ENCODE measurements around the gene ROBO2. TPM values are rescaled to one million over a fixed set of nuclear protein-coding genes. Genes with fewer than 3 reads are reported as not detected.

ROBO2 gene
- total RNA-seq, 1 donor from 2014 or later, result 3.9 TPM

GRCh38 chr3:77376511-77376910 is 336.6 kb downstream of the ROBO2 start:
- TF ChIP-seq CTCF (IDR thresholded peaks at IDR 0.05; ENCODE audit: insufficient read depth, low read length, poor library complexity, severe bottlenecking), result no peak
- H3K4me3 ChIP-seq (ENCODE audit: low read depth, low read length), result no peak overlapping the region
- H3K27me3 ChIP-seq (ENCODE audit: control insufficient read depth, insufficient read depth, low read length), result no peaks in the 10 kb centered on the region
- H3K36me3 ChIP-seq (ENCODE audit: control insufficient read depth, insufficient read depth, low read length), result no peaks in the 10 kb centered on the region
- DNase-seq (ENCODE audit: low read depth), result no peak

- no peaks in the 10 kb centered on the region for H3K36me3 ChIP-seq (ENCODE audit: control insufficient read depth, insufficient read depth, low read length)
- H3K4me3 ChIP-seq (ENCODE audit: low read depth, low read length), result no peak overlapping the region
- H3K27me3 ChIP-seq (ENCODE audit: control insufficient read depth, insufficient read depth, low read length), result no peaks in the 10 kb centered on the region
- TF ChIP-seq CTCF (IDR thresholded peaks at IDR 0.05; ENCODE audit: insufficient read depth, low read length, poor library complexity, severe bottlenecking), result no peak
- no peak for DNase-seq (ENCODE audit: low read depth)
These were observed 337.8 kb downstream of the ROBO2 start for GRCh38 chr3:77377717-77378116.

- DNase-seq (ENCODE audit: low read depth), result no peak
- H3K36me3 ChIP-seq (ENCODE audit: control insufficient read depth, insufficient read depth, low read length), result no peaks in the 10 kb centered on the region
- H3K27me3 ChIP-seq (ENCODE audit: control insufficient read depth, insufficient read depth, low read length), result no peaks in the 10 kb centered on the region
- no peak for TF ChIP-seq CTCF (IDR thresholded peaks at IDR 0.05; ENCODE audit: insufficient read depth, low read length, poor library complexity, severe bottlenecking)
- H3K4me3 ChIP-seq (ENCODE audit: low read depth, low read length), result no peak overlapping the region
These were observed 340.2 kb downstream of the ROBO2 start for GRCh38 chr3:77380136-77380535.

- Histone ChIP-seq H3K36me3 (ENCODE audit: control insufficient read depth, insufficient read depth, low read length) (no peaks in the 10 kb centered on the region), H3K4me3 (ENCODE audit: low read depth, low read length) (no peak overlapping the region), H3K27me3 (ENCODE audit: control insufficient read depth, insufficient read depth, low read length) (no peaks in the 10 kb centered on the region)
- no peak for DNase-seq (ENCODE audit: low read depth)
- no peak for TF ChIP-seq CTCF (IDR thresholded peaks at IDR 0.05; ENCODE audit: insufficient read depth, low read length, poor library complexity, severe bottlenecking)
These were observed 341.5 kb downstream of the ROBO2 start for GRCh38 chr3:77381431-77381830.

GRCh38 chr3:77392181-77392580 is 352.3 kb downstream of the ROBO2 start:
- TF ChIP-seq CTCF (IDR thresholded peaks at IDR 0.05; ENCODE audit: insufficient read depth, low read length, poor library complexity, severe bottlenecking), result no peak
- Histone ChIP-seq H3K27me3 (ENCODE audit: control insufficient read depth, insufficient read depth, low read length) (no peaks in the 10 kb centered on the region), H3K36me3 (ENCODE audit: control insufficient read depth, insufficient read depth, low read length) (no peaks in the 10 kb centered on the region), H3K4me3 (ENCODE audit: low read depth, low read length) (no peak overlapping the region)
- DNase-seq (ENCODE audit: low read depth), result no peak

GRCh38 chr3:77394046-77394445 is 354.1 kb downstream of the ROBO2 start:
- DNase-seq (ENCODE audit: low read depth), result no peak
- H3K4me3 ChIP-seq (ENCODE audit: low read depth, low read length), result no peak overlapping the region
- H3K36me3 ChIP-seq (ENCODE audit: control insufficient read depth, insufficient read depth, low read length), result no peaks in the 10 kb centered on the region
- TF ChIP-seq CTCF (IDR thresholded peaks at IDR 0.05; ENCODE audit: insufficient read depth, low read length, poor library complexity, severe bottlenecking), result no peak
- no peaks in the 10 kb centered on the region for H3K27me3 ChIP-seq (ENCODE audit: control insufficient read depth, insufficient read depth, low read length)
